ENCODE data around the gene PRR36. TPM values are rescaled to one million over a fixed set of nuclear protein-coding genes. Genes with fewer than 3 reads are reported as not detected.

PRR36 gene
- total and polyA plus RNA-seq, 12 donors: 0.22 to 5.2 (median 1.1) TPM; not detected in 1

DNA sequence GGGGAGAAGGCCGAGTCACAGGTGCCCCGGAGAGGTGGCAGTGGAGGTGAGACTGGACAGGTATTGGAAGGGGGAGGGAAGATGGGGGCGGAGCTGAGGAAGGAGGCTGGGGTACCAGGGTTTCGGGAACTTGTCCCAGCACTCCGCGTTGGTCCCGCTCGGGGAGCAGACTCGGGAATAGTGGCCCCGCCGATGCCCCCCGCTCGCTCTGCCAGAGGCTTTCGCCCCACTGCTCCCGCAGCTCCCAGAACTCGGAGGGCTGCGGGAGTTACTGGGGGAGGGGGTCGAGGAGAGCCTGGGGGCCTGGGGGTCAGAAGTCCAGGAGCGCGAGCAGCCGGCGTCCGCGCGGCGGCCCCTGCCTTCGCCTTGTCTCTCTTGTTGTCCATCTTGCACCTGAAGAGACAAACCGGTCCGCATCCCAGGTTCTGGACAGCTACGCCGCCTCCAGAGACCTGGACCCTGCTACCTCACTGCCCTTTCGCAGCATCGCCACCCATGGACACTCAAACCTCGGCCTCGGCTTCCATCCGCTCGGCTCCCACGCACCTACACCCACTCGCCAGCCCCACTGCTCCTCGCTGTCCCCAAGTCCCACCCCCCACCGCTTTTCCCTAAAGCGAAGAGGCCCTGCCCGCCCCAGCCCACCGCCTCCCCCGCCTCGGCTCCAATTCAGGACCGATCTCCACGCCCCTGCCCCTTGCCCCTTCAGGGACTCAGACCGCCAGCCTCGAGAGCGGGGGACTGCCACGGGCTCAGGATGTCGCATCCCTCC lies 700 bp downstream of the PRR36 start:
- H3K36me3 ChIP-seq (replicated peaks in 1 of 2): no peaks in the 10 kb centered on the region
- TF ChIP-seq POLR2A (IDR thresholded peaks at IDR 0.05): no peak
- TF ChIP-seq CTCF (IDR thresholded peaks at IDR 0.05): no peak
- no peaks in the 10 kb centered on the region for H3K9me3 ChIP-seq (replicated peaks in 1 of 3)
- H3K4me3 ChIP-seq: peak overlapping the region in 1 of 4 donors; percentile 23
- 15 to 60% (median 21%) methylated on average over 19 to 53 of the region's 53 CpGs for WGBS, 4 donors
- DNase-seq: peak in 1 of 7 donors; percentile 35
- peaks cover 15 to 26% of the 10 kb centered on the region in 2 donors for H3K4me1 ChIP-seq (replicated peaks in 1 of 2)
- H3K27ac ChIP-seq: no peak overlapping the region
- intact Hi-C loops (cut with DNase I): no loop called here
- H3K27me3 ChIP-seq: peaks cover 29% of the 10 kb centered on the region

GRCh38 chr19:7872306-7873204 lies 1.6 kb downstream of the PRR36 start:
- Histone ChIP-seq H3K36me3 (replicated peaks in 1 of 2) (no peaks in the 10 kb centered on the region), H3K9me3 (replicated peaks in 1 of 3) (no peaks in the 10 kb centered on the region), H3K4me1 (replicated peaks in 1 of 2) (peaks cover 18 to 31% of the 10 kb centered on the region in 2 donors), H3K27ac (peak overlapping the region in 2 of 5 donors; percentile 57 to 73), H3K27me3 (peaks cover 29% of the 10 kb centered on the region), H3K4me3 (no peak overlapping the region)
- intact Hi-C loops (cut with DNase I): no loop called here
- TF ChIP-seq POLR2A (IDR thresholded peaks at IDR 0.05) (no peak), CTCF (IDR thresholded peaks at IDR 0.05) (no peak)
- WGBS, 4 donors: 57 to 68% (median 59%) methylated on average over 19 to 47 of the region's 47 CpGs
- peak in 1 of 7 donors; percentile 44 for DNase-seq

- TF ChIP-seq CTCF (IDR thresholded peaks at IDR 0.05) (no peak), POLR2A (IDR thresholded peaks at IDR 0.05) (peak in 1 of 2 donors; percentile 71)
- Histone ChIP-seq H3K36me3 (replicated peaks in 1 of 2) (no peaks in the 10 kb centered on the region), H3K27ac (peak overlapping the region; percentile 52 to 73 (median 60)), H3K27me3 (peaks cover 29% of the 10 kb centered on the region), H3K4me1 (replicated peaks in 1 of 2) (peaks cover 18 to 31% of the 10 kb centered on the region in 2 donors), H3K4me3 (no peak overlapping the region), H3K9me3 (replicated peaks in 1 of 3) (no peaks in the 10 kb centered on the region)
- intact Hi-C loops (cut with DNase I): no loop called here
- WGBS, 4 donors: 4 to 8% (median 5%) methylated on average over 33 of the region's 33 CpGs
- peak; percentile 92 to 98 (median 96) for DNase-seq
Observed at GRCh38 chr19:7871437-7872305, 2.5 kb downstream of the PRR36 start.

Measured in adrenal gland (tissue), 12 donors.